Measurements from ENCODE around the gene SPACDR.

SPACDR gene

DNA sequence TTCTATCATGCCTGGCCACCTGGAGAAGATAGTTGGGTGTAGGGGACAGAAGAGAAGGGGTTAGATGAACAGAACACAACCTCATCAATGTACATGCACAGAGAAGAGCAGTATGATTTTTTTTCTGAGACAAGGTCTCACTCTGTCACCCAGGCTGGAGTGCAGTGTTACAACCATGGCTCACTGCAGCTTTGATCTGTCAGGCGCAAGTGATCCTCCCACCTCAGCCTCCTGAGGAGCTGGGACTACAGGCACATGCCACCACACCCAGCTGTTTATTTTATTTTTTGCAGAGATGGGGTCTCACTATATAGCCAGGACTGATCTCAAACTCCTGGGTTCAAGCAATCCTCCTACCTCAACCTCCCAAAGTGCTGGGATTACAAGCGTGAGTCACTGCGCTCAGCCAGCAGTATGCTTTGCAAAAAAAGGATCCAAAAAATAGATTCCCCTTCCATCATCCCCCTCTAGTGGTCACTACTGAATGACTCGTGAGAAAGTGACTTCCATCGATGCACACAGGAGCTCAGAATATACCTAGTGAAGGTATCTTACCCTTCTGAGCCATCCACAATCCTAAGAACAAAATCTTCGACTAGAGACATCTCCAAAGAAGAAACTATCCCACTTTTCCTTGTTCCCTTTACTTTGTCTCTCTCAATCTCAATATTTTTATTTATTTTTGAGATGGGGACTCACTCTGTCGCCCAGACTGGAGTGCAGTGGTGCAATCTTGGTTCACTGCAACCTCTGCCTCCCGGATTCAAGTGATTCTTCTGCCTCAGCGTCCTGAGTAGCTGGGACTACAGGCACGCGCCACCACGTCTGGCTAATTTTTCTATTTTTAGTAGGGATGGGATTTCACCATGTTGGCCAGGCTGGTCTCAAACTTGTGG is 56.5 kb downstream of the SPACDR start:
- peak; percentile 46 for DNase-seq

GRCh38 chr7:100406767-100407166 is 57.3 kb downstream of the SPACDR start:
- no peak for DNase-seq
